HG03066 (cell line): Measurements from ENCODE around the gene RAB40C.
A peak's percentile ranks its signal among the peaks of the same experiment; 100 is the strongest.

Experiments
- ATAC-seq: cut with Tn5 transposase; IDR thresholded peaks from one replicate; pipeline ENCODE4 v1.9.1; 2021; ENCODE audit warnings: low read depth; ENCODE audit not compliant: unreplicated experiment

RAB40C gene

GRCh38 chr16:644556-644955 lies 54.7 kb downstream of the RAB40C start:
- ATAC-seq = no peak

- no peak for ATAC-seq
Measured at GRCh38 chr16:645852-646678, 56.2 kb downstream of the RAB40C start.

DNA sequence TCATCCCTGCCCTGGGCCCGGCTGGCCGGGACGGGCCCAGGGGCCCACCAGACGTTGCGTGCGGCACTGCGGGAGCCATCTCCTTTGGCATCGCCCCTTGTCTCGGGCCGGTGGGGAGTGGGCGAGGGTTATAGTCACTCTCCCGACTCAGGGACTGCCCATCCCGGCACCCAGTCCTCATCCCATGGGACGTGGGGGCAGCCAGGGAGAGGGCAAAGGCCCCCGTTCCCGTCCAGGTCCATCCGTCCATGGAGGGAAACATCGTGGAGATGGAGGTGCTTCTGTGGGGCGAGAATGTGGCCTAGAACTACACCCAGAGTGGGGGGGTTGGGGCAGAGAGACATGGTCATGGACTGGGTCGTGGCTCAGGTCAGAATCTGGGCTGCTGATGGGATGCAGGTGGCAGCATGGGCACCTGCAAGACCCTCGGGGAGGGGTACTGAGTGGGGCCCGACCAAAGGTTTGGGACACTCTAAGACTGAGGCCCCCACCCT lies 56.9 kb downstream of the RAB40C start:
- ATAC-seq = no peak

DNA sequence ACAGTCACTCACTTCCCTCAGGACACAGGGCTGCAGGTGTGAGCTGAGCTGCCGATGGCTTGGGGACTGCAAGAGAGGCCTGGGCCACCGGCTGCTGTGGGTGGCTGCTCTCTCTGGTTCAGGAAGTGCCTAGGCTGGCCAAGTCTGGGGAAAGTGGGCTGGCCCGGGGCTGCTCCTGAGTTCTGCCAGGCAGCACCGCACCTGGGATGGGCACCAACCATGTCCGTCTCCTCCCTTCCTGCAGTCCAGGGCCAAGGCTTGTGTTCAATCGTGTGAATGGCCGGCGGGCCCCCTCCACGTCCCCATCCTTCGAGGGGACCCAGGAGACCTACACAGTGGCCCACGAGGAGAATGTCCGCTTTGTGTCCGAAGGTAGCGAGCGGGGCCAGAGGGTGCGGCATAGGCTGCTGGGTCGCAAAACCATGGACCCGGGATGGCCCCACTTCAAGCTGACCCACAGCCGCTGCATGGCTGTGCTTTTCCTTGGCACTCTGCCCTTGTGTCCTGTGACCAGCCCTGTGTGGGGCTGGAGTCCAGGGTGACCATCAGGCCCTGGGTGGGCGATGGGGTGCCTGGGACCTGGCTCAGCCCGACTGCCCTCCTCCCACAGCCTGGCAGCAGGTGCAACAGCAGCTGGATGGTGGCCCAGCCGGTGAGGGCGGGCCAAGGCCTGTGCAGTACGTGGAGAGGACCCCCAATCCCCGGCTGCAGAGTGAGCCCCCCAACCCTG lies 57.5 kb downstream of the RAB40C start:
- ATAC-seq = no peak

DNA sequence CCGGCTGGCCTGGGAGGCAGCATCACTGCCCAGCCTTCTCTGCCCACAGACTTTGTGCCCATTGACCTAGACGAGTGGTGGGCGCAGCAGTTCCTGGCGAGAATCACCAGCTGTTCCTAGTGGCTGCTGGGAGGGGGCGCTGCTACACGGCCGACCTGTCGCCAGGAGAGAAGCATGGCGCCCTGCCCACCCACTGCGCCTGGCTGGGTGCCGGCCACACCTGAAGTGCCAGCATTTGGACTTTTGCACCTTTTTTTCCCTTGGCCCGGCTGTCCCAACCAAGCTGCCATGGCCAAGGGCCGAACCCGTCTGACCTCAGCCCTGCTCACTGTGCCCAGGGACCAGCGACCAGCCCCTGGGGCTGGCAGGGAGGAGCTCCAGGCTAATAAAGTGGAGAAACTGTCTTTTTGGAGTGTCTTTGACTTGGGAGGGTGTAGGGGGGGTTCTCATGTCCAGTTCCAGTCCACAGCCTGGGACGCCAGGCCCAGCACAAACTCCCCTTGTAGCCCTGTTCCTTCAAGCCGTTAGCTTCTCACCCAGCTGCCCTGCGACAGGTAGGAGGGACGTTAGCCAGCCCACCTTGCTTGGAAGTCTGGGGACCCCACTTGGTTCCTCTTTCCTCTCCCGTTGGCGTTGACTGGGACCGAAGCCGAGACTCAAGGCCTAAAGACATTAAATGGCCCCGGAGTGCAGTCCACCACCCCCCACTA lies 58.4 kb downstream of the RAB40C start:
- ATAC-seq = no peak

GRCh38 chr16:648781-649589 lies 59.1 kb downstream of the RAB40C start, which contains the start of gene WDR90:
TSS of gene WDR90 (plus strand) at chr16:649365. CDS start at chr16:649417, 52 bp downstream.
- peak; percentile 79 for ATAC-seq

DNA sequence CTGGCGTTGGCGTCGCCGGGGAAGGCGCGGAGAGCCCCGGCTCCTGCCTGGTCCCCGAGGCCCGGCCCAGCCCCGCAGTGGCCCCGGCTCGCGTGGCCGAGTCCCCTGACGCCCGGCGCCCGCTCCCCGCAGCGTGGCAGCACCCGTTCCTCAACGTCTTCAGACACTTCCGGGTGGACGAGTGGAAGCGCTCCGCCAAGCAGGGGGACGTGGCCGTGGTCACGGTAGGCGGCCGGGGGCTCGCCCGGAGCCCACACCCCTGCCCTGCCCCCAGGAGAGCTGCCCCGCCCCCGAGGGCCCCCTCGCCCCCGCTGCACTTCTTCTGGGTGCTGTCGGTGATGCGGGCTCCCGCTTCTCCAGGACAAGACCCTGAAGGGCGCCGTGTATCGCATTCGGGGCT lies 59.8 kb downstream of the RAB40C start:
- ATAC-seq = peak; percentile 11

GRCh38 chr16:651844-652243 lies 62.0 kb downstream of the RAB40C start:
- no peak for ATAC-seq

DNA sequence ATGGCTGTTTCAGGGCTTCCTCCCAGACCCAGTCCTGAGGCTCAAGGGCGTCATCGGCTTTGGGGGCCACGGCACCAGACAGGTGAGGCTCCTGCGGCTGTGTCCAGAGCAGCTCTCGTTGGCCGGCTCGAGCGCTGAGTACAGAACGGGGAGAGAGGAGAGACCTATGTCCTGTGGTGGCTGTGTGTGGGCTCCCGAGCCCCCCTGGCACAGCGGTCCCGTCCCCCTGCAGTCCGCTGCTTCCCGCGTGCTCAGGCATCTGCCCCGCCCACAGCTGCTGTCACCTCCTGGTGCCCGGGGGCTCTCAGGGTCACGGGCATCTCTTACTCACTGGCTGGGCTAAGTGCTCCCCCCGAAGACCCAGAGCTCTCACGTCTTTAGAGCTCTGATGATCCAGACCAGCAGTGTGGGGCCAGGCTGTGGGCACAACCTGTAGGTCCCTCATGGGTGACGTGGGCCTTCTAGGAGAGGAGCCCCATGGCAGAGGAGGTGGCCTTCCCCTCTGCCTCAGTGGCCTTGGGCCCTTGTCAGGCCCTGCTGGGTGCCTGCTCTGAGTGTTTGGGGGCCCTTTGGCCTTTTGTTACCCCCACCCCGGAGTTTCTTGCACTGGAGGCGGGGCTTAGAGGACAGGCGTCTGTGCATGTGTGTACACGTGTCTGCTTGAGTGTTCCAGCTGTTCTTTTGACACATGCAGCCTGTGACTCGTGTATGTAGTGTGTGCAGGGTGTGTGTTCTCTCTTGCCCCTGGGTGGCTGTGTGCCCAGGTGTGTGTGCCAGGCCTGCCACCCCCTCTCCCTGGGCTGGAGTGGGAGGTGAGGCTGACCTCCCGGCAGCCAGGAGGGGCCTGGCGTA lies 62.8 kb downstream of the RAB40C start:
- no peak for ATAC-seq

- ATAC-seq = no peak
Measured at GRCh38 chr16:654034-654433, 64.2 kb downstream of the RAB40C start.

- ATAC-seq = no peak
Measured at GRCh38 chr16:657487-657886, 67.6 kb downstream of the RAB40C start.

DNA sequence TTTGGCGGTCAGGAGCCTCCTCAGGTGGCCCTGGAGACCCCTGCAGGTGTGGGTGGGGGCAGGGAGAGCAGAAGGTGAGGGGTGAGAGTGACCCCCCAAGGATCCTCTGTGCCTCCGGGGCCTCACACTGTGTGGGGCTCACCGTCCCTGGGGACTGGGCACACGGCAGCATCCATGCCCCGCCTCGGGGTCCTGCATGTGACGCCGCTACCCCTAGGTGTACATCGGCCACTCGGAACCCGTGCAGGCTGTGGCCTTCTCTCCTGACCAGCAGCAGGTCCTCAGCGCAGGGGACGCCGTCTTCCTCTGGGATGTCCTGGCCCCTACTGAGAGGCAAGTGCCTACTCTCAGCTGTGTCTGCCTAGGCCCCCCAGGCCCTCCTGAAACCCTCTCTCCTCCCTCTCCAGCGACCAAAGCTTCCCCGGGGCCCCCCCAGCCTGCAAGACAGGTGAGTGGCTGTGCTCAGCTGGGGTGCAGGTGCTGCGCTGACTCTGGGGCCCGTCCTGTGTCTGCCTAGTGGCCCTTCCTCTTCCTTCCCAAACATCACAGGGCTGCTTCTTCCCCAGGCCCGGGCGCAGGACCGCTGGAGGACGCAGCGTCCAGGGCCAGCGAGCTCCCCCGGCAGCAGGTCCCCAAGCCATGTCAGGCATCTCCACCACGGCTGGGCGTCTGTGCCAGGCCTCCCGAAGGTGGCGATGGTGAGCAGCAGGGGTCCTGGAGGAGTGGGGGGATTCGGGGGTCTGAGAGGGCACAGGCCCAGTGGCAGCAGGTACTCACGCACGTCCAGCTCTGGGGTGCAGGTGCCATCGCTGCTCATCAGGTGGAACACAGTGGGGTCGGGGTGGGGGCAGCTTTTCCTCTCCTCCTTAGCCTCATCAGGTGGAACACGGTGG lies 69.1 kb downstream of the RAB40C start:
- ATAC-seq = no peak

- no peak for ATAC-seq
Measured at GRCh38 chr16:659618-660017, 69.8 kb downstream of the RAB40C start.

DNA sequence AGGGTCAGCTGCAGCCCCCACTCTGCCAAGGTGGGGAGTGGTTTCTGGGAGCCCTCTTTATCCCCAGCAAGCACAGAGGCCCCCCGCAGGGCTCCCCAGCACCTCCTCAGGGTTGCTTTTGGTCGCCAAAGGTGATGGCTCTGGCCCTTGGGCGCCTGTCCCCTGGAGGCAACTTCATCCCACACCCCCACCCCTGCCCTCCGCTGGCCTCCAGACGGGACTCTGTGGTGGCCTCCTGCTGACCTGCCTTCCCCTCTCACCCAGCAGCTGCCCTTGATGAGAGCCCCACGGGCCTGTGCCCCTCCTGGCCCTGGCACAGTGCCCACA lies 70.2 kb downstream of the RAB40C start:
- ATAC-seq = no peak

- ATAC-seq = peak; percentile 63
Measured at GRCh38 chr16:660459-661183, 70.8 kb downstream of the RAB40C start.

GRCh38 chr16:661184-661821 lies 71.4 kb downstream of the RAB40C start:
- no peak for ATAC-seq

DNA sequence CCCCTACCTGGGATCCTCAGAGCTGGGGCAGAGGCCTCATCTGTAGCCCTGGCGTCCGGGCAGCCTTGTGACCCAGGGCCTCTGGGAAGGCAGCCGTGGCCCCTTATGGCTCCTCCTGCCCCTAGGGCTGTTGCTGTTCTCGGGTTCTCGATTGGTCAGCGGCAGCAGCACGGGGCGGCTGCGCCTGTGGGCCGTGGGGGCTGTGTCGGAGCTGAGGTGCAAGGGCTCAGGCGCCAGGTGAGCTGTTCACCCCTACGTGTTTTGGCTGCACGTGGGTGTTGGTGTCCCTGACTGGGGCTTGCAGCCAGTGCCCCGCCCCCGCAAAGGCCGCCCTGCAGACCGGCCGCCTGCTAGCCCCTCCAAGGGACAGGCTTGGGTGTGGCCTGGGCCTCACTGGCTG lies 72.2 kb downstream of the RAB40C start:
- ATAC-seq = no peak
